Choroid plexus epithelial cell (primary cell): ENCODE measurements around the gene NPTN.

Experiments
- DNase-seq: peaks from one replicate; pipeline ENCODE4 v3.0.0-alpha.2; 2010; ENCODE audit warnings: low read depth
- H3K4me3 ChIP-seq: 2 replicates; pipeline ENCODE4 v1.5.1; 2011; ENCODE audit warnings: low read depth, mild to moderate bottlenecking, control low read depth, low read length, moderate library complexity
- TF ChIP-seq, protein P1 (sequence below): conservative IDR thresholded peaks from 2 replicates; pipeline ENCODE4 v1.5.1; 2011; ENCODE audit warnings: low read depth, mild to moderate bottlenecking, control low read depth, inconsistent platforms, low read length, moderate library complexity

The NPTN gene

DNA sequence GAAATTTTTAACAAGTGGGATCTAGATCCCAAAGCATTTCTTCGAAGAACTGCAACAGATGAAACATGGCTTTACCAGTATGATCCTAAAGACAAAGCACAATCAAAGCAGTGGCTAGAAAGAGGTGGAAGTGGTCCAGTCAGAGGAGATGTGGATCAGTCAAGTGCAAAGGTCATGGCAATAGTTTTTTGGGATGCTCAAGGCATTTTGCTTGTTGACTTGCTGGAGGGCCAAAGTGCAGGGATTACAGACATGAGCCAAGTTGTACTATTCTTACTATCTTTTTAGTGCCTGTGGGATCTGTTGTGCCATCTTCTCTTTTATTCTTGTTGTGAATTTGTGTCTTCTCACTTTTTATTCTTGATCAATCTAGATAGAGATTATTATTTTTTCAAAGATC lies 108.3 kb downstream of the NPTN start:
- DNase-seq = no peak
- no peak overlapping the region for H3K4me3 ChIP-seq
- TF ChIP-seq, protein P1, sequence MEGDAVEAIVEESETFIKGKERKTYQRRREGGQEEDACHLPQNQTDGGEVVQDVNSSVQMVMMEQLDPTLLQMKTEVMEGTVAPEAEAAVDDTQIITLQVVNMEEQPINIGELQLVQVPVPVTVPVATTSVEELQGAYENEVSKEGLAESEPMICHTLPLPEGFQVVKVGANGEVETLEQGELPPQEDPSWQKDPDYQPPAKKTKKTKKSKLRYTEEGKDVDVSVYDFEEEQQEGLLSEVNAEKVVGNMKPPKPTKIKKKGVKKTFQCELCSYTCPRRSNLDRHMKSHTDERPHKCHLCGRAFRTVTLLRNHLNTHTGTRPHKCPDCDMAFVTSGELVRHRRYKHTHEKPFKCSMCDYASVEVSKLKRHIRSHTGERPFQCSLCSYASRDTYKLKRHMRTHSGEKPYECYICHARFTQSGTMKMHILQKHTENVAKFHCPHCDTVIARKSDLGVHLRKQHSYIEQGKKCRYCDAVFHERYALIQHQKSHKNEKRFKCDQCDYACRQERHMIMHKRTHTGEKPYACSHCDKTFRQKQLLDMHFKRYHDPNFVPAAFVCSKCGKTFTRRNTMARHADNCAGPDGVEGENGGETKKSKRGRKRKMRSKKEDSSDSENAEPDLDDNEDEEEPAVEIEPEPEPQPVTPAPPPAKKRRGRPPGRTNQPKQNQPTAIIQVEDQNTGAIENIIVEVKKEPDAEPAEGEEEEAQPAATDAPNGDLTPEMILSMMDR = no peak

DNA sequence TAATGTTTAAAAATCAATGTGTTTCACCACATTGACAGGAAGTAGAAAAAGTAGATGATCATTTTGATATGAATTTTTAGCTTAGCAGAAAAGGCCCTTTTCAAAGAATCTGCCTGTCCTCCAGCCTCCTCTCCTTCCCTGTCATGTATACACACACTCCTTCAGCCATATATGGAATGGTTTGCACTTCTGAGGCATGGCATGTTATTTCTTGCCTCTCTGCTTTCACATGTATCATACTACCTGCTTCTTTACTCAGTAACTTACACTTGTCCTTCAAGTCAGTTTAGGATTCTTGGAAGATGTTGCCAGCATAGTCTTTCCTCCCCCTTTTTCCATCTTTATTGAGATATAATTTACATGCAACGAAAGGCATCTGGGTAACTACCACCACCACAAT lies 111.2 kb downstream of the NPTN start:
- no peak overlapping the region for H3K4me3 ChIP-seq
- no peak for DNase-seq
- TF ChIP-seq, protein P1 = no peak

DNA sequence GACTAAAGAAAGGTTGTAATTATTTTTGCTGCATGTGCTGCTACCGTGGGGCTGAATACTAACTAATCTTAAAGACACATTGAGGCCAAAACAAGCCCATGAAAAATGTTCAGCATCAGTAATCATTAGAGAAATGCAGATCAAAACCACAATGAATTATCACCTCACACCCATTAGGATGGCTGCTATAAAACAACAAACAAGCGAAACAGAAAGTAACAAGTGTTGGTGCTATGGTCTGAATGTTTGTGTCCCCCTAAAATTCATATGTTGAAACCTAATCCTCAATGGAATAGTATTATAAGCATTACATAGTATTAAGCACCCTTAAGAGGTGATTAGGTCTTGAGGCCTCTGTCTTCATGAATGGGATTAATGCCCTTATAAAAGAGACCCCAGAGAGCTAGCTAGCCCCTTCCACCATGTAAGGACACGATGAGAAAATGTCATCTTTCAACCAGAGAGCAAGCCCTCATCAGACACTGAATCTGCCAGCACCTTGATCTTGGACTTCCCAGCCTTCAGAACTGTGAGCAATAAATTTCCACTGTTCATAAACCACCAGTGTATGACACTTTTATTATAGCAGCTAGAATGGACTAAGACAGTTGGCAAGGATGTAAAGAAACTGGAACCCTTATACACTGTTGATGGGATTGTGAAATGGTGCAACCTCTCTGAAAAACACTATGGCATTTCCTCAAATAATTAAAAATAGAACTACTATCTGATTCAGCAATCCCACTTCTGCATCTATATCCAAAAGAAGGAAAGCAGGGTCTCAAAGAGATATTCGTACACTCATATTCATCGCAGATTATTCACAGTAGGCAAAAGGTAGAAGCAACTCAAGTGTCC lies 114.1 kb downstream of the NPTN start:
- no peak overlapping the region for H3K4me3 ChIP-seq
- DNase-seq = no peak
- TF ChIP-seq, protein P1 = no peak

DNA sequence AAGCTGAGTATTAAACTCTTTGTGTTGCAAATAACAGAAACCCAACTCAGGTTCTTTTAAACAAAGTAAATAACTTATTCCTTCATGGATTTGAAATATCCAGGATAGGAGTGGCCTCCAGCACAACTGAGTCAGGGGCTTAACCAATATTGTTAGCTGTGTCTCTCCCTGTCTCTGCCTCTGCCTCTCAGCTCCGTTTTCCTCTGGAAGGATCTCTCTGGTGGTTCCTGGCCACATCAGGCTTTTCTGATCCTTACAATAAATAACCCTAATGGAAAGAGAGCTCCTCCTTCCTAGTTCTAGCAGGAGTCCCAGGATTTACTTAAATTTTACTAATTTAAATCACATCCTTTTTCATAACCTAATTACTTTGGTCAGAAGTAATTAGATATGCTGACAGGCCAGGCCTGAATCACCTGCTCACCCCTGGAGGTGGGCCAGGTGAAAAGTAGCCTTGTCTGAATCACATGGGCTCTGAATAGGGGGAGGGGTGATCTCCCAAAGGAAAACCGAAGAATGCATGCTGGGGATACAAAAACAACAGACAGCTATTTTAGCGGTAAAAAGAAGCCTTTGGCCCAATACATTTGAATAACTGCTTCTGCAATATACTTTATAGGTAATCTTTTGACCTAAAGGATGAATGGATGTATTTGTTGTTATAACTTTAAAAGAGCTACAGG lies 114.9 kb downstream of the NPTN start:
- no peak for DNase-seq
- TF ChIP-seq, protein P1 = no peak
- H3K4me3 ChIP-seq = no peak overlapping the region

DNA sequence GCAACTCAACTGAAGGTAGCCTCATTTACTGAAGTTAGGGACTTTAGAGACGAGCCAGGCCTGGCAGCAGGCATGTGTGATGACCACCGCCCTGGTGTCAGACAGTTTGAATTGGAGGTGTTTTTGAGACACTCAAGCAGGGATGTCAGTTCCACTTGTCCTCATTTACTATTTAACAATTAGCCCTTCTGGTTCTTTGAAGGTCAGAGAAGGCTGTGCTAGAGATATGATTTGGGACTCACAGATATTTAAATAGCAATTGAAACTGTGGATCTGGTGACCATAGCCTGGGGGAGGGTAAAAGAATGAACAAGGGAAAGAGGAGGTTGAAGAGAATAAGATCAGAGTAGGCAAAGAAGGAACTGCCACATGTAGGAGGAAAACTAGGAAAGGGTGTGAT lies 115.6 kb downstream of the NPTN start:
- TF ChIP-seq, protein P1 = no peak
- no peak overlapping the region for H3K4me3 ChIP-seq
- no peak for DNase-seq

DNA sequence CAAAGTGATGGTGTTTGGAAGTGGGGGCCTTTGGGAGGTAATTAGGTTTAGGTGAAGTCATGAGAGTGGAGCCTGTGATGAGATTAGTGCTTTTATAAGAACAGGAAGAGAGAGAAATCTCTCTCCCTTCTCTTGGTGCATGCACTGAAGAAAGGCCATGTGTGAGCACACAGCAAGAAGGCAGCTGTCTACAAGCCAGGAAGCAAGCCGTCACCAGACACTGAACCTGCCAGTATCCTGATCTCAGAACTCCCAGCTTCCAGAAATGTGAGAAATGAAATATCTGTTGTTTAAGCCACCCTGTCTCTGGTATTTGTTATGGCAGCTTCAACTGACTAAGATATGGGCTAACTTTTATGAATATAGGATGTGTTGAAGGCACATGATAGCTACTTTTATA lies 117.7 kb downstream of the NPTN start:
- H3K4me3 ChIP-seq = no peak overlapping the region
- no peak for DNase-seq
- TF ChIP-seq, protein P1 = no peak
